ENCODE results near the gene HUS1.

The HUS1 gene

GRCh38 chr7:47978790-47979144 lies 648 bp downstream of the HUS1 start:
- TF ChIP-seq CTCF (IDR thresholded peaks at IDR 0.05; ENCODE audit: borderline replicate concordance, insufficient read depth, low read depth, low read length), result no peak

DNA sequence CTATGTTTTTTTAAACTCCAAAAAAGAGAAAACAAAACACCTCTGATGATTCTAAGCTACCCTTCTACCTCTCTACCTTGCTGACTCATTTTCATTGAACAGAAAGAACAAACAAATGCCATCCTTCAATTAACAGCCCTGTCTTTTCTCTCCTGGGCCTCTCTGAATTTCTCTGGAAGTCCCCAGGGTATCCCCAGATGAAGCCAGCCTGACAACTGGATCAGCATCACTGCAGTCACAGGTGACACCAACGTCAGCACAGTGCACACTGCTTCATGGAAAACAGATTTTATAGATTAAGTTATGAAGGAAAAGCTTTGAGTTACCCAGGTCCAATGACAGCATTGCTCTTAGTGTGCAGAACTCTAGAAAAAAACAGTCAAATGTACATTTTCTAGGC lies 5.7 kb downstream of the HUS1 start:
- H3K4me3 ChIP-seq (ENCODE audit: low read depth, low read length), result no peak overlapping the region
- TF ChIP-seq CTCF (IDR thresholded peaks at IDR 0.05; ENCODE audit: borderline replicate concordance, insufficient read depth, low read depth, low read length), result no peak

More at GRCh38 chr7:47978790-47979144, 648 bp downstream of the HUS1 start:
- peak overlapping the region; percentile 59 for H3K4me3 ChIP-seq (ENCODE audit: low read depth, low read length)

DNA sequence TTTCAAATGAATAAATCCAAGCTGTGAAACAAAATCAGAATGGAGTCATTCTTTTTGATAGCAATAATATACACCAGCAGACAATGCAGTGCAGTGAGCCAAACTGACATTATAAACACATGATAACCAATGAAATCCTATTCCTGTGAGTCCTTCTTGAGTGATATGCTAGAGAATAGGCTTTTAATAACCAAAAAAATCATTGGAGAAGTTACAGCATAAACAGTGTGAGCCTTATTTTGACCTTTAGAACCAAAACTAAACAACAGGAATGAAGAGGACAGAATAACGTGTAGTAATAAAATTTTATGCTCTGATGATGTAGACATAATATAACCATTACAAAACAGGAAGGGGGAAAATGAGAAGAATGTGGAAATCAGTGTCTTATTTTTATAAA lies 8.7 kb downstream of the HUS1 start:
- no peak overlapping the region for H3K4me3 ChIP-seq (ENCODE audit: low read depth, low read length)
- TF ChIP-seq CTCF (IDR thresholded peaks at IDR 0.05; ENCODE audit: borderline replicate concordance, insufficient read depth, low read depth, low read length), result no peak

- peak; percentile 89 for TF ChIP-seq CTCF (IDR thresholded peaks at IDR 0.05; ENCODE audit: borderline replicate concordance, insufficient read depth, low read depth, low read length)
- H3K4me3 ChIP-seq (ENCODE audit: low read depth, low read length), result no peak overlapping the region
Observed at GRCh38 chr7:47968847-47969774, 10.3 kb downstream of the HUS1 start.

- TF ChIP-seq CTCF (IDR thresholded peaks at IDR 0.05; ENCODE audit: borderline replicate concordance, insufficient read depth, low read depth, low read length), result no peak
- no peak overlapping the region for H3K4me3 ChIP-seq (ENCODE audit: low read depth, low read length)
Observed at GRCh38 chr7:47967708-47968107, 11.7 kb downstream of the HUS1 start.

DNA sequence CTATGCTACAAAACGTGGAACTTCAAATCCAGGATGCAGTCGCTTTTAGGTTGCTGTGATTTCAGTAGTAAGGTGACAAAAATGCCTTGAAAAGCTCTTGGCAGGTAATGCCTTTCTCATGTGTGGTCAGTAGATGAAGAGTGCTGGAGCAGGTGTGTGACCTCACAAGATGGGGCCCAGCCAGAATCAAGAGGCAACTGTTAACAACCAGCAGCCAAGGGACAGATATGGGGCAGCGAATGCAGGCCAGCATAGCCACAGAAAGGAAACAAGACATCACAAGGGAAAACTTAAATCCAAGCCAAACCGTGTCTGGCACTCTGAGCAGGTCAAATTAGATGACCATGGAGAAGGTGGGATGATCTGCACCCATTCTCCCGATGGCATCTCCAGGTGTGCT lies 12.3 kb downstream of the HUS1 start:
- TF ChIP-seq CTCF (IDR thresholded peaks at IDR 0.05; ENCODE audit: borderline replicate concordance, insufficient read depth, low read depth, low read length), result no peak

GRCh38 chr7:47965456-47965855 lies 14.0 kb downstream of the HUS1 start:
- H3K4me3 ChIP-seq (ENCODE audit: low read depth, low read length), result no peak overlapping the region
- TF ChIP-seq CTCF (IDR thresholded peaks at IDR 0.05; ENCODE audit: borderline replicate concordance, insufficient read depth, low read depth, low read length), result no peak

More for the DNA sequence above, 12.3 kb downstream of the HUS1 start:
- H3K4me3 ChIP-seq (ENCODE audit: low read depth, low read length), result no peak overlapping the region
